UCSD-AML1 (cell line): ENCODE measurements around the gene PEAK3.

Source experiments
- DNase-seq: peaks from one replicate; lab custom pipeline; 2025; ENCODE audit not compliant: unreplicated experiment; lab: John Stamatoyannopoulos, UW

The PEAK3 gene

GRCh38 chr19:2271234-2272103 is 10.5 kb downstream of the PEAK3 start:
- DNase-seq: no peak

- DNase-seq: peak; percentile 57
Measured at GRCh38 chr19:2270423-2271233, 11.3 kb downstream of the PEAK3 start.

- no peak for DNase-seq
Measured at GRCh38 chr19:2270157-2270422, 11.9 kb downstream of the PEAK3 start.

- peak; percentile 97 for DNase-seq
Measured at GRCh38 chr19:2269244-2270156, 12.5 kb downstream of the PEAK3 start.

GRCh38 chr19:2268861-2269243 is 13.1 kb downstream of the PEAK3 start:
- DNase-seq: no peak

GRCh38 chr19:2268480-2268830 is 13.5 kb downstream of the PEAK3 start:
- no peak for DNase-seq

- peak; percentile 83 for DNase-seq
Measured at GRCh38 chr19:2266183-2266993, 15.6 kb downstream of the PEAK3 start.

GRCh38 chr19:2261438-2262172 is 20.4 kb downstream of the PEAK3 start:
- peak; percentile 66 for DNase-seq

- DNase-seq: no peak
Measured at GRCh38 chr19:2260341-2260805, 21.6 kb downstream of the PEAK3 start.

- no peak for DNase-seq
Measured at GRCh38 chr19:2259336-2259735, 22.6 kb downstream of the PEAK3 start.

GRCh38 chr19:2255982-2256685 is 25.8 kb downstream of the PEAK3 start, which contains the start of gene JSRP1:
Gene JSRP1 (minus strand): TSS chr19:2256417. CDS start chr19:2255314, 1,103 bp downstream.
- DNase-seq: no peak

- DNase-seq: no peak
Measured at GRCh38 chr19:2255112-2255845, 26.7 kb downstream of the PEAK3 start.

- DNase-seq: no peak
Measured at GRCh38 chr19:2254064-2254872, 27.7 kb downstream of the PEAK3 start.

- DNase-seq: peak; percentile 23
Measured at GRCh38 chr19:2253106-2254063, 28.6 kb downstream of the PEAK3 start.

- DNase-seq: no peak
Measured at GRCh38 chr19:2252797-2253105, 29.2 kb downstream of the PEAK3 start.

- DNase-seq: no peak
Measured at GRCh38 chr19:2252055-2252796, 29.7 kb downstream of the PEAK3 start.
